ENCODE measurements around the gene CPAMD8.

CPAMD8 gene

DNA sequence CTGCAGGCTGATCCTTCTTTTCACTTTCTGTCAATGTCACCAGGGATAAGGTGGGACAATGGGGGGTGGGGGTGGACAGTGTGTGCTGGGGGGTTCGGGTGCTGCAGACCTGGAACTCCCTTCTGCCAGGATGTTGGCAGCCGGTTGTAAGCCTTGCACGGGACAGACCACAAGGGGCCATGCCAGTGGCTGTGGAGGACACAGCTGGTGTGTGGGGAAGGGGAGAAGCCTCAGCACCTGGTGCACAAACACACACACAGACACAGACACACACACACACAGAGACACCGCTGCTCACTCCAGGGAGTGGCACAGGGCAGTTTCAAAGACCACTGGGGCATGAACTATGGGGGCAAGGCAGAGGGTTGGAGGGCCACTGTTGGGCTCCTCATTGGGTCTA is 134.2 kb downstream of the CPAMD8 start:
- Histone ChIP-seq H3K27me3 (ENCODE audit: control insufficient read depth in 5 of 5, insufficient read depth in 4 of 5, low read length in 5 of 5) (peaks cover 0 to 4% (median 0%) of the 10 kb centered on the region in 5 donors), H3K4me3 (ENCODE audit: low read depth in 1 of 5, low read length in 5 of 5) (no peak overlapping the region), H3K36me3 (ENCODE audit: control insufficient read depth in 5 of 5, insufficient read depth in 5 of 5, low read length in 5 of 5) (no peaks in the 10 kb centered on the region), H3K4me1 (ENCODE audit: control insufficient read depth in 5 of 5, insufficient read depth in 5 of 5, low read length in 5 of 5) (peaks cover 0 to 71% (median 48%) of the 10 kb centered on the region in 5 donors), H3K27ac (ENCODE audit: low read depth, low read length) (no peak overlapping the region), H3K9ac (ENCODE audit: low read length in 5 of 5) (no peak overlapping the region), H3K9me3 (ENCODE audit: control insufficient read depth in 5 of 5, low read length in 5 of 5) (no peaks in the 10 kb centered on the region)

- no peaks in the 10 kb centered on the region for H3K9me3 ChIP-seq (ENCODE audit: control insufficient read depth in 5 of 5, low read length in 5 of 5)
- H3K27me3 ChIP-seq (ENCODE audit: control insufficient read depth in 5 of 5, insufficient read depth in 4 of 5, low read length in 5 of 5) = peaks cover 0 to 4% (median 0%) of the 10 kb centered on the region in 5 donors
- H3K9ac ChIP-seq (ENCODE audit: low read length in 5 of 5) = no peak overlapping the region
- no peak overlapping the region for H3K4me3 ChIP-seq (ENCODE audit: low read depth in 1 of 5, low read length in 5 of 5)
- peaks cover 0 to 75% (median 50%) of the 10 kb centered on the region in 5 donors for H3K4me1 ChIP-seq (ENCODE audit: control insufficient read depth in 5 of 5, insufficient read depth in 5 of 5, low read length in 5 of 5)
- H3K27ac ChIP-seq (ENCODE audit: low read depth, low read length) = no peak overlapping the region
- no peaks in the 10 kb centered on the region for H3K36me3 ChIP-seq (ENCODE audit: control insufficient read depth in 5 of 5, insufficient read depth in 5 of 5, low read length in 5 of 5)
Measured at GRCh38 chr19:16891696-16892382, 134.8 kb downstream of the CPAMD8 start.

GRCh38 chr19:16890461-16891184 is 136.0 kb downstream of the CPAMD8 start:
- Histone ChIP-seq H3K27me3 (ENCODE audit: control insufficient read depth in 5 of 5, insufficient read depth in 4 of 5, low read length in 5 of 5) (peaks cover 0 to 4% (median 0%) of the 10 kb centered on the region in 5 donors), H3K27ac (ENCODE audit: low read depth, low read length) (no peak overlapping the region), H3K4me3 (ENCODE audit: low read depth in 1 of 5, low read length in 5 of 5) (no peak overlapping the region), H3K4me1 (ENCODE audit: control insufficient read depth in 5 of 5, insufficient read depth in 5 of 5, low read length in 5 of 5) (peaks cover 0 to 76% (median 52%) of the 10 kb centered on the region in 5 donors), H3K9ac (ENCODE audit: low read length in 5 of 5) (no peak overlapping the region), H3K36me3 (ENCODE audit: control insufficient read depth in 5 of 5, insufficient read depth in 5 of 5, low read length in 5 of 5) (no peaks in the 10 kb centered on the region), H3K9me3 (ENCODE audit: control insufficient read depth in 5 of 5, low read length in 5 of 5) (no peaks in the 10 kb centered on the region)

- no peaks in the 10 kb centered on the region for H3K36me3 ChIP-seq (ENCODE audit: control insufficient read depth in 5 of 5, insufficient read depth in 5 of 5, low read length in 5 of 5)
- H3K9ac ChIP-seq (ENCODE audit: low read length in 5 of 5) = no peak overlapping the region
- H3K4me1 ChIP-seq (ENCODE audit: control insufficient read depth in 5 of 5, insufficient read depth in 5 of 5, low read length in 5 of 5) = peaks cover 0 to 72% (median 52%) of the 10 kb centered on the region in 5 donors
- H3K27ac ChIP-seq (ENCODE audit: low read depth, low read length) = no peak overlapping the region
- peaks cover 0 to 4% (median 0%) of the 10 kb centered on the region in 5 donors for H3K27me3 ChIP-seq (ENCODE audit: control insufficient read depth in 5 of 5, insufficient read depth in 4 of 5, low read length in 5 of 5)
- no peaks in the 10 kb centered on the region for H3K9me3 ChIP-seq (ENCODE audit: control insufficient read depth in 5 of 5, low read length in 5 of 5)
- peak overlapping the region in 2 of 5 donors; percentile 44 to 48 for H3K4me3 ChIP-seq (ENCODE audit: low read depth in 1 of 5, low read length in 5 of 5)
Measured at GRCh38 chr19:16889883-16890460, 136.6 kb downstream of the CPAMD8 start.

DNA sequence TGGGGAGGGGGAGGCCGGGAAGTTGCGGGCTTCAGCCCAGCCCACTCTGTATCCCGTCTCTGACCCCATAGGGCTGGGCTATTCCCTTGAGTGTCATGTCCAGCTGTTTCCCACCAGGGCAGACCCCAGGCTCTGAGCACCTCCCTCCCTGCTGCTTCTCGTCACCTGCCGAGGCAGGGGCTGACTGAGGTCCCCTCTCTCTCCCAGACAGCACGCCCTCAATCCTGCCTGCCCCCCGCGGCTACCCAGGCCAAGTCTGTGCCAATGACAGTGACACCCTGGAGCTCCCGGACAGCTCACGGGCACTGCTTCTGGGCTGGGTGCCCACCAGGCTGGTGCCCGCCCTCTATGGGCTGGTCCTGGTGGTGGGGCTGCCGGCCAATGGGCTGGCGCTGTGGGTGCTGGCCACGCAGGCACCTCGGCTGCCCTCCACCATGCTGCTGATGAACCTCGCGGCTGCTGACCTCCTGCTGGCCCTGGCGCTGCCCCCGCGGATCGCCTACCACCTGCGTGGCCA is 137.2 kb downstream of the CPAMD8 start:
- Histone ChIP-seq H3K9ac (ENCODE audit: low read length in 5 of 5) (peak overlapping the region in 2 of 5 donors; percentile 19 to 30), H3K9me3 (ENCODE audit: control insufficient read depth in 5 of 5, low read length in 5 of 5) (no peaks in the 10 kb centered on the region), H3K27me3 (ENCODE audit: control insufficient read depth in 5 of 5, insufficient read depth in 4 of 5, low read length in 5 of 5) (peaks cover 0 to 4% (median 0%) of the 10 kb centered on the region in 5 donors), H3K4me1 (ENCODE audit: control insufficient read depth in 5 of 5, insufficient read depth in 5 of 5, low read length in 5 of 5) (peaks cover 0 to 68% (median 49%) of the 10 kb centered on the region in 5 donors), H3K27ac (ENCODE audit: low read depth, low read length) (no peak overlapping the region), H3K4me3 (ENCODE audit: low read depth in 1 of 5, low read length in 5 of 5) (peak overlapping the region in 3 of 5 donors; percentile 36 to 48 (median 44)), H3K36me3 (ENCODE audit: control insufficient read depth in 5 of 5, insufficient read depth in 5 of 5, low read length in 5 of 5) (no peaks in the 10 kb centered on the region)

DNA sequence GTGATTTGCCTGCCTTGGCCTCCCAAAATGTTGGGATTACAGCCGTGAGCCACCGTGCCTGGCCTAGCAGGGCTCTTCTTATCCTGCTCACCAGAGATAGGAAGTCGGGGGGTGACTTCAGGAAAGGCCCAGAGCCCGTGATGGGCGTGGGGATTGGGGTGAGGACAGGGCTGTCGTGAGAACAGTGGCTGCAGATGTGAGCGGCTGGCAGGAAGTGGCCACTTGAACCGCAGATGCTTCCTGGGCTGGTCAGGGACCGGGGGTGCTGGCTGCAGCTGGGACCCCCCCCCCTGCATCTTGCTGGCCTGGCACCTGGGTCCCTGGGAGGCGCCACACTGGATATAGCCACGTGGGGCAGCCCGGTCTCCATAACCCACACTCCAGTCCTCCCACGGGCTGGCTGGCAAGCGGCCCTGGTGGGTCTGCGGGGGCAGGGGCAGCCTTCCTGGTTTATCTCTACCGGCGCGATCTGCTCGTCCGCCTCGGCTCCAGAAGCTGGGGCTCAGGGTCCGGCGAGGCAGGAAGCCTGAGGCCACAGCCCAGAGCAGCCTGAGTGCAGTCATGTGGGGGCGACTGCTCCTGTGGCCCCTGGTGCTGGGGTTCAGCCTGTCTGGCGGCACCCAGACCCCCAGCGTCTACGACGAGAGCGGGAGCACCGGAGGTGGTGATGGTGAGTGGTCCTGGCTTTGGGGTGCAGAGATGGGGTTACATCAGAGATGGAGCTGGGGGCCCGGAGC is 137.8 kb downstream of the CPAMD8 start, which contains the start of gene F2RL3:
TSS of gene F2RL3 (plus strand) at position 371 of the 737 bp plus-strand sequence. CDS start at position 562, 191 bp downstream.
- Histone ChIP-seq H3K4me3 (ENCODE audit: low read depth in 1 of 5, low read length in 5 of 5) (peak within 1 kb of the TSS in 3 of 5 donors; percentile 36 to 48 (median 44)), H3K36me3 (ENCODE audit: control insufficient read depth in 5 of 5, insufficient read depth in 5 of 5, low read length in 5 of 5) (no peaks in the 10 kb centered on the region), H3K9ac (ENCODE audit: low read length in 5 of 5) (peak within 1 kb of the TSS in 2 of 5 donors; percentile 30 to 35), H3K4me1 (ENCODE audit: control insufficient read depth in 5 of 5, insufficient read depth in 5 of 5, low read length in 5 of 5) (peaks cover 0 to 61% (median 43%) of the 10 kb centered on the region in 5 donors), H3K27me3 (ENCODE audit: control insufficient read depth in 5 of 5, insufficient read depth in 4 of 5, low read length in 5 of 5) (peaks cover 0 to 4% (median 0%) of the 10 kb centered on the region in 5 donors), H3K27ac (ENCODE audit: low read depth, low read length) (no peak within 1 kb of the TSS), H3K9me3 (ENCODE audit: control insufficient read depth in 5 of 5, low read length in 5 of 5) (peaks cover 0 to under 1% (median 0%) of the 10 kb centered on the region in 5 donors)

GRCh38 chr19:16887353-16888265 is 139.0 kb downstream of the CPAMD8 start:
- peaks cover 0 to 49% (median 34%) of the 10 kb centered on the region in 5 donors for H3K4me1 ChIP-seq (ENCODE audit: control insufficient read depth in 5 of 5, insufficient read depth in 5 of 5, low read length in 5 of 5)
- no peak overlapping the region for H3K4me3 ChIP-seq (ENCODE audit: low read depth in 1 of 5, low read length in 5 of 5)
- peaks cover 0 to 4% (median 0%) of the 10 kb centered on the region in 5 donors for H3K27me3 ChIP-seq (ENCODE audit: control insufficient read depth in 5 of 5, insufficient read depth in 4 of 5, low read length in 5 of 5)
- peaks cover 0 to 10% (median 3%) of the 10 kb centered on the region in 5 donors for H3K9me3 ChIP-seq (ENCODE audit: control insufficient read depth in 5 of 5, low read length in 5 of 5)
- no peaks in the 10 kb centered on the region for H3K36me3 ChIP-seq (ENCODE audit: control insufficient read depth in 5 of 5, insufficient read depth in 5 of 5, low read length in 5 of 5)
- H3K9ac ChIP-seq (ENCODE audit: low read length in 5 of 5) = no peak overlapping the region
- H3K27ac ChIP-seq (ENCODE audit: low read depth, low read length) = no peak overlapping the region

GRCh38 chr19:16886305-16886880 is 140.2 kb downstream of the CPAMD8 start:
- Histone ChIP-seq H3K4me1 (ENCODE audit: control insufficient read depth in 5 of 5, insufficient read depth in 5 of 5, low read length in 5 of 5) (peaks cover 0 to 48% (median 31%) of the 10 kb centered on the region in 5 donors), H3K36me3 (ENCODE audit: control insufficient read depth in 5 of 5, insufficient read depth in 5 of 5, low read length in 5 of 5) (no peaks in the 10 kb centered on the region), H3K27me3 (ENCODE audit: control insufficient read depth in 5 of 5, insufficient read depth in 4 of 5, low read length in 5 of 5) (peaks cover 0 to 4% (median 0%) of the 10 kb centered on the region in 5 donors), H3K9ac (ENCODE audit: low read length in 5 of 5) (peak overlapping the region in 1 of 5 donors; percentile 41), H3K9me3 (ENCODE audit: control insufficient read depth in 5 of 5, low read length in 5 of 5) (peaks cover 2 to 22% (median 14%) of the 10 kb centered on the region in 5 donors), H3K4me3 (ENCODE audit: low read depth in 1 of 5, low read length in 5 of 5) (peak overlapping the region in 2 of 5 donors; percentile 22 to 44), H3K27ac (ENCODE audit: low read depth, low read length) (no peak overlapping the region)

Measured in subcutaneous abdominal adipose tissue (tissue), 5 donors.